ENCODE results near the gene CCT3. TPM values are rescaled to one million over a fixed set of nuclear protein-coding genes. Genes with fewer than 3 reads are reported as not detected.
A peak's percentile ranks its signal among the peaks of the same experiment; 100 is the strongest.

CCT3 gene
- polyA plus RNA-seq, 1 of the 3 experiments (the other 2 are of a cell fraction) = 295 TPM

GRCh38 chr1:156270314-156270713, 67.8 kb downstream of the CCT3 start (continued):
- TF ChIP-seq IRF3 (IDR thresholded peaks at IDR 0.05; ENCODE audit: low read depth, low read length) = no peak
- no peak for TF ChIP-seq EP300 (IDR thresholded peaks at IDR 0.05; ENCODE audit: borderline replicate concordance in 1 of 2, low read depth in 1 of 2, low read length in 1 of 2)
- TF ChIP-seq POLR2AphosphoS5 (IDR thresholded peaks at IDR 0.05; ENCODE audit: low read depth, low read length) = no peak
- TF ChIP-seq, protein P1, sequence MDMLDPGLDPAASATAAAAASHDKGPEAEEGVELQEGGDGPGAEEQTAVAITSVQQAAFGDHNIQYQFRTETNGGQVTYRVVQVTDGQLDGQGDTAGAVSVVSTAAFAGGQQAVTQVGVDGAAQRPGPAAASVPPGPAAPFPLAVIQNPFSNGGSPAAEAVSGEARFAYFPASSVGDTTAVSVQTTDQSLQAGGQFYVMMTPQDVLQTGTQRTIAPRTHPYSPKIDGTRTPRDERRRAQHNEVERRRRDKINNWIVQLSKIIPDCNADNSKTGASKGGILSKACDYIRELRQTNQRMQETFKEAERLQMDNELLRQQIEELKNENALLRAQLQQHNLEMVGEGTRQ (IDR thresholded peaks at IDR 0.05; ENCODE audit: borderline replicate concordance, low read depth, low read length) = no peak
- no peak for TF ChIP-seq TEAD4 (IDR thresholded peaks at IDR 0.05; ENCODE audit: borderline replicate concordance, insufficient read depth)
- no peak for TF ChIP-seq ELF1 (IDR thresholded peaks at IDR 0.05)
- TF ChIP-seq TCF12 (IDR thresholded peaks at IDR 0.05) = no peak

GRCh38 chr1:156268336-156268735, 69.8 kb downstream of the CCT3 start:
- Histone ChIP-seq H3K27ac (ENCODE audit: low read depth in 2 of 2, low read length in 1 of 2) (no peak overlapping the region), H3K4me1 (ENCODE audit: control insufficient read depth in 1 of 2, insufficient read depth in 2 of 2, low read depth in 1 of 2, low read length in 1 of 2) (peaks cover 0 to 3% of the 10 kb centered on the region in 2 experiments; a peak in 2 of 4 replicates), H3K4me3 (ENCODE audit: low read depth in 2 of 2, low read length in 1 of 2) (no peak overlapping the region), H3K36me3 (replicated peaks in 1 of 2; ENCODE audit: control insufficient read depth in 1 of 2, insufficient read depth in 2 of 2, low read length in 1 of 2) (peaks cover 61 to 73% of the 10 kb centered on the region in 2 experiments), H3K9me2 (no peaks in the 10 kb centered on the region), H3K27me3 (ENCODE audit: insufficient read depth) (no peaks in the 10 kb centered on the region), H2AFZ (ENCODE audit: low read depth) (no peak overlapping the region), H3K9me3 (no peaks in the 10 kb centered on the region), H3K9ac (no peak overlapping the region), H3K79me2 (ENCODE audit: insufficient read depth) (no peaks in the 10 kb centered on the region), H3F3A (replicated peaks; ENCODE audit: insufficient read depth) (peaks cover 23% of the 10 kb centered on the region), H4K20me1 (ENCODE audit: insufficient read depth) (peaks cover 5% of the 10 kb centered on the region; the same call in 1 of the 2 replicates), H3K4me2 (no peak overlapping the region)
- WGBS (ENCODE audit: low lambda C conversion rate) = 57% methylated on average over 4 of the region's 4 CpGs
- no peak for DNase-seq
- CTCF ChIA-PET = interaction anchor here (1.1 kb wide), 1 partner anchor 11 kb away, joined by 4 read pairs; no protein-coding TSS in a partner anchor
- POLR2A ChIA-PET = interaction anchor here (1.2 kb wide), 1 partner anchor 14 kb away, joined by 3 read pairs; the partner anchor contains the start of gene SMG5
- no peak for TF ChIP-seq RAD21 (IDR thresholded peaks at IDR 0.05; ENCODE audit: low read length)
- no peak for TF ChIP-seq PBX3 (IDR thresholded peaks at IDR 0.05)
- TF ChIP-seq JUND (IDR thresholded peaks at IDR 0.05) = peak; percentile 29; the same call in 1 of the 2 replicates
- TF ChIP-seq YY1 (IDR thresholded peaks at IDR 0.05; ENCODE audit: low read depth) = no peak
- no peak for TF ChIP-seq SMC3 (IDR thresholded peaks at IDR 0.05; ENCODE audit: low read depth, low read length)
- TF ChIP-seq ELF1 (IDR thresholded peaks at IDR 0.05) = no peak
- no peak for TF ChIP-seq EZH2phosphoT487 (IDR thresholded peaks at IDR 0.05; ENCODE audit: borderline replicate concordance, low read depth)
- TF ChIP-seq ZBTB33 (IDR thresholded peaks at IDR 0.05; ENCODE audit: borderline replicate concordance, low read depth) = no peak
